GM12872 (cell line): Measurements from ENCODE around the gene UBE2F.

ENCODE experiments used
- TF ChIP-seq, protein P1 (sequence below): IDR thresholded peaks from 3 replicates; pipeline ENCODE4 v1.5.1; 2011; ENCODE audit warnings: low read depth, mild to moderate bottlenecking, low read length, moderate library complexity; ENCODE audit not compliant: insufficient read depth

Gene UBE2F

DNA sequence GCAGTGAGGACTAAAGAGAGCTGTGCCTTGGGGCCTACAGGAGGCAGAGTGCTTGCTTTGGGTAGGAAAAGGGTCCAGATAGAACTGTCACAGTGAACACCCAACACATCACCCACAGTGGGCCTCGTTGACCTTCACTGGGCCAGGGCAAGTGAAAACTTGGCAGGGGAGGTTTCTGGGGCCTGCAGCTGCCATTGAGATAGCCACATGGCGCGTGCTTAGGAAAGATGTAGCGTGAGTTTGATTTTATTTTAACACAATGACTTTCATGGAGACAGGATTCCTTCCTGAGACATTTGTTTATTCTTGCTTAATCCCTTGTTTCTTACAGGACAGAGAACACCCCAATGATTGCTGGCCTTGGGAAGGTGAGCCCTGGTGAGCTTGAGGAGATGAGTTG lies 124.1 kb downstream of the UBE2F start:
- TF ChIP-seq, protein P1, sequence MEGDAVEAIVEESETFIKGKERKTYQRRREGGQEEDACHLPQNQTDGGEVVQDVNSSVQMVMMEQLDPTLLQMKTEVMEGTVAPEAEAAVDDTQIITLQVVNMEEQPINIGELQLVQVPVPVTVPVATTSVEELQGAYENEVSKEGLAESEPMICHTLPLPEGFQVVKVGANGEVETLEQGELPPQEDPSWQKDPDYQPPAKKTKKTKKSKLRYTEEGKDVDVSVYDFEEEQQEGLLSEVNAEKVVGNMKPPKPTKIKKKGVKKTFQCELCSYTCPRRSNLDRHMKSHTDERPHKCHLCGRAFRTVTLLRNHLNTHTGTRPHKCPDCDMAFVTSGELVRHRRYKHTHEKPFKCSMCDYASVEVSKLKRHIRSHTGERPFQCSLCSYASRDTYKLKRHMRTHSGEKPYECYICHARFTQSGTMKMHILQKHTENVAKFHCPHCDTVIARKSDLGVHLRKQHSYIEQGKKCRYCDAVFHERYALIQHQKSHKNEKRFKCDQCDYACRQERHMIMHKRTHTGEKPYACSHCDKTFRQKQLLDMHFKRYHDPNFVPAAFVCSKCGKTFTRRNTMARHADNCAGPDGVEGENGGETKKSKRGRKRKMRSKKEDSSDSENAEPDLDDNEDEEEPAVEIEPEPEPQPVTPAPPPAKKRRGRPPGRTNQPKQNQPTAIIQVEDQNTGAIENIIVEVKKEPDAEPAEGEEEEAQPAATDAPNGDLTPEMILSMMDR: no peak

DNA sequence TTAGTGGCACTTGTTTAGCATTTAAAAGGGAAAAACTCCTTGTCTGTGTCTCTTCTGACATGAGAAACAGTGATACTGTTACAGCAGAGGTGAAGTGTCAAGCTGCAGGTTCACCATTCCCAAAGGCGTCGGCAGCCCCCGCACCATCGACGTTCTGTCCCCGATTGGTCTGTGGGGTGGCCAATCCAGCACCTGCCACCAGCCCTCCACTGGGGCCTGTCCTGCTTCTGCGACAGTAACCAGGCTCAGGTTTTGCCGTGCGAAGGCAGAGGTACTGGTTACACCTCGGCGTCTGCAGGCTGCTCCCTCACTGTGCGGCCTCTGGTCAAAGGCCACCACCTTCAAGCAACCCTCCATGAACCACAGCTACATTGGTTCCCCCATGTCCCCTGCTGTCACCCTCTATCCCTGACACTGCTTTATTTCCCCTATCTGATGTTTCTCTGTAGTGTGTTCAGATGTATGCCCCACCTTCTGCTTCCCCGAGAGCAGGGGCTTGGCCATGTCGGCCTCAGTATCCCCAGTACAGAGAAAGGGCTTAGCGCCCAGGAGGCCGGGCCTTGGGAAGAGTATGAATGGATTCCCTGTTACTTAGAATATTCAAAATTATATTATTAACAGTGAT lies 124.7 kb downstream of the UBE2F start:
- TF ChIP-seq, protein P1: no peak
